Measurements from ENCODE around the gene SLC5A11. TPM values are rescaled to one million over a fixed set of nuclear protein-coding genes. Genes with fewer than 3 reads are reported as not detected.
A peak's percentile ranks its signal among the peaks of the same experiment; 100 is the strongest.

Gene SLC5A11
- total and polyA plus RNA-seq, 2 of the 13 experiments (the other 11 are each of a cell fraction or from before 2014, with no cell fraction given), result 1.2 to 3.3 TPM

GRCh38 chr16:24930440-24930839 is 84.7 kb downstream of the SLC5A11 start:
- in situ Hi-C loops (cut with HindIII; ENCODE audit: extremely low pct_ligation_motif_present, low pct_unique_long_range_greater_than_20kb) (no loop called here), intact Hi-C loops (cut with micrococcal nuclease; ENCODE audit: unreplicated experiment) (loop anchor here (5.0 kb wide), 1 partner anchor 98 kb away; no protein-coding TSS in a partner anchor)
- WGBS (ENCODE audit: low lambda C conversion rate), result 94% methylated on average over 6 of the region's 6 CpGs
- no peak overlapping the region for H3K4me2 ChIP-seq (ENCODE audit: low read depth, low read length)
- ChIA-PET POLR2A (no interaction called here), CTCF (ENCODE audit: low intra/inter-chr PET ratio, low total read pairs) (no interaction called here)
- H4K20me1 ChIP-seq (ENCODE audit: insufficient read depth, low read length), result no peaks in the 10 kb centered on the region
- no peak overlapping the region for H3K27ac ChIP-seq (ENCODE audit: extremely low read length, insufficient read depth, low read length)
- TF ChIP-seq ZMAT5 (CRISPR knock-in tag; IDR thresholded peaks at IDR 0.05; ENCODE audit: borderline replicate concordance, low read depth), result no peak
- TF ChIP-seq ZNF30 (CRISPR knock-in tag; IDR thresholded peaks at IDR 0.05), result no peak
- TF ChIP-seq ZNF33A (CRISPR knock-in tag; IDR thresholded peaks at IDR 0.05; ENCODE audit: borderline replicate concordance), result no peak
- TF ChIP-seq, protein P1, sequence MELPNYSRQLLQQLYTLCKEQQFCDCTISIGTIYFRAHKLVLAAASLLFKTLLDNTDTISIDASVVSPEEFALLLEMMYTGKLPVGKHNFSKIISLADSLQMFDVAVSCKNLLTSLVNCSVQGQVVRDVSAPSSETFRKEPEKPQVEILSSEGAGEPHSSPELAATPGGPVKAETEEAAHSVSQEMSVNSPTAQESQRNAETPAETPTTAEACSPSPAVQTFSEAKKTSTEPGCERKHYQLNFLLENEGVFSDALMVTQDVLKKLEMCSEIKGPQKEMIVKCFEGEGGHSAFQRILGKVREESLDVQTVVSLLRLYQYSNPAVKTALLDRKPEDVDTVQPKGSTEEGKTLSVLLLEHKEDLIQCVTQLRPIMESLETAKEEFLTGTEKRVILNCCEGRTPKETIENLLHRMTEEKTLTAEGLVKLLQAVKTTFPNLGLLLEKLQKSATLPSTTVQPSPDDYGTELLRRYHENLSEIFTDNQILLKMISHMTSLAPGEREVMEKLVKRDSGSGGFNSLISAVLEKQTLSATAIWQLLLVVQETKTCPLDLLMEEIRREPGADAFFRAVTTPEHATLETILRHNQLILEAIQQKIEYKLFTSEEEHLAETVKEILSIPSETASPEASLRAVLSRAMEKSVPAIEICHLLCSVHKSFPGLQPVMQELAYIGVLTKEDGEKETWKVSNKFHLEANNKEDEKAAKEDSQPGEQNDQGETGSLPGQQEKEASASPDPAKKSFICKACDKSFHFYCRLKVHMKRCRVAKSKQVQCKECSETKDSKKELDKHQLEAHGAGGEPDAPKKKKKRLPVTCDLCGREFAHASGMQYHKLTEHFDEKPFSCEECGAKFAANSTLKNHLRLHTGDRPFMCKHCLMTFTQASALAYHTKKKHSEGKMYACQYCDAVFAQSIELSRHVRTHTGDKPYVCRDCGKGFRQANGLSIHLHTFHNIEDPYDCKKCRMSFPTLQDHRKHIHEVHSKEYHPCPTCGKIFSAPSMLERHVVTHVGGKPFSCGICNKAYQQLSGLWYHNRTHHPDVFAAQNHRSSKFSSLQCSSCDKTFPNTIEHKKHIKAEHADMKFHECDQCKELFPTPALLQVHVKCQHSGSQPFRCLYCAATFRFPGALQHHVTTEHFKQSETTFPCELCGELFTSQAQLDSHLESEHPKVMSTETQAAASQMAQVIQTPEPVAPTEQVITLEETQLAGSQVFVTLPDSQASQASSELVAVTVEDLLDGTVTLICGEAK (IDR thresholded peaks at IDR 0.05), result no peak
- TF ChIP-seq, protein P1 (CRISPR knock-in tag; IDR thresholded peaks at IDR 0.05), result peak; percentile 94
- DNase-seq (ENCODE audit: low spot score) (no peak), ATAC-seq (no peak), FAIRE-seq (no peak)
- no TSS peak for BruUV-seq (replicated peaks)
- no peaks in the 10 kb centered on the region for H3K79me2 ChIP-seq (ENCODE audit: insufficient read depth, low read length)
- peaks cover 23 to 74% of the 10 kb centered on the region in 2 experiments; a peak in 4 of 5 replicates for H3K36me3 ChIP-seq (replicated peaks in 1 of 2; ENCODE audit: control insufficient read depth in 1 of 2, insufficient read depth in 2 of 2, low read length in 2 of 2)
- no peak overlapping the region for H3K9ac ChIP-seq (ENCODE audit: insufficient read depth, low read depth, low read length)
- H3K4me1 ChIP-seq (ENCODE audit: insufficient read depth, low read length), result peaks cover 13% of the 10 kb centered on the region
- H3K4me3 ChIP-seq (replicated peaks in 1 of 3; ENCODE audit: insufficient read depth in 1 of 3, low read depth in 2 of 3, low read length in 3 of 3), result no peak overlapping the region
- H3K9me3 ChIP-seq (ENCODE audit: low read length), result no peaks in the 10 kb centered on the region
- no peak overlapping the region for H2AFZ ChIP-seq (ENCODE audit: low read length)
- H3K27me3 ChIP-seq (ENCODE audit: control insufficient read depth in 1 of 2, insufficient read depth in 2 of 2, low read length in 2 of 2), result no peaks in the 10 kb centered on the region

All from HepG2 (cell line).